Smooth muscle cell (in vitro differentiated cells): ENCODE results near the gene IWS1. TPM values are rescaled to one million over a fixed set of nuclear protein-coding genes. Genes with fewer than 3 reads are reported as not detected.

ENCODE experiments used
- DNase-seq: peaks from one replicate; lab custom pipeline; 2025; ENCODE audit not compliant: unreplicated experiment; lab: John Stamatoyannopoulos, UW
- H2AFZ ChIP-seq: fragments of 200-600 bp; sonication (generic); 2 replicates; pipeline ENCODE4 v1.6.0; 2016; ENCODE audit warnings: antibody characterized with exemption, low read depth, mild to moderate bottlenecking
- H3F3A ChIP-seq: fragments of 200-600 bp; sonication (generic); 2 replicates; pipeline ENCODE4 v1.6.0; 2017; ENCODE audit warnings: antibody characterized with exemption, low read depth
- H3K27ac ChIP-seq: fragments of 200-600 bp; sonication (generic); 2 replicates; pipeline ENCODE4 v1.5.1; 2016; ENCODE audit warnings: low read depth, mild to moderate bottlenecking
- H3K27me3 ChIP-seq: fragments of 200-600 bp; sonication (generic); 2 replicates; pipeline ENCODE4 v1.6.1; 2016; ENCODE audit warnings: low read depth, mild to moderate bottlenecking
- H3K36me3 ChIP-seq: fragments of 200-600 bp; sonication (generic); 2 replicates; pipeline ENCODE4 v1.5.1; 2016; ENCODE audit warnings: low read depth
- H3K4me1 ChIP-seq: fragments of 200-600 bp; sonication (generic); 2 replicates; pipeline ENCODE4 v1.5.1; 2016; ENCODE audit warnings: low read depth
- H3K4me2 ChIP-seq: fragments of 200-600 bp; sonication (generic); 2 replicates; pipeline ENCODE4 v1.6.0; 2016; ENCODE audit warnings: mild to moderate bottlenecking
- H3K4me3 ChIP-seq: fragments of 200-600 bp; sonication (generic); 2 replicates; pipeline ENCODE4 v1.5.1; 2016; ENCODE audit warnings: mild to moderate bottlenecking
- H3K79me2 ChIP-seq: fragments of 200-600 bp; sonication (generic); 2 replicates; pipeline ENCODE4 v1.6.0; 2016; ENCODE audit warnings: low read depth, mild to moderate bottlenecking
- H3K9ac ChIP-seq: fragments of 200-600 bp; sonication (generic); 2 replicates; pipeline ENCODE4 v1.6.0; 2016; ENCODE audit warnings: low read depth
- H3K9me3 ChIP-seq: fragments of 200-600 bp; sonication (generic); replicated peaks from 2 replicates; pipeline ENCODE4 v1.5.1; 2016; ENCODE audit warnings: low read depth
- H4K20me1 ChIP-seq: fragments of 200-600 bp; sonication (generic); 2 replicates; pipeline ENCODE4 v1.6.0; 2016; ENCODE audit warnings: low read depth
- CTCF ChIP-seq: fragments of 200-600 bp; sonication (generic); IDR thresholded peaks from 2 replicates; pipeline ENCODE4 v1.5.1; 2017; ENCODE audit warnings: borderline replicate concordance, mild to moderate bottlenecking, antibody characterized with exemption; ENCODE audit not compliant: insufficient read depth, poor library complexity, severe bottlenecking
- WGBS: methylation state at CpG from one replicate; pipeline ENCODE4 v1.1.7; 2016; ENCODE audit warnings: low lambda C conversion rate; 5-methylcytosine and 5-hydroxymethylcytosine counted together
- polyA plus RNA-seq: library from polyadenylated mRNA; unstranded; fragments of >200 nt; fragmentation: Nextera tagmentation; extraction: Ambion mirVana; gene quantifications from 2 replicates; pipeline ENCODE4 v1.2.1, GENCODE V29; 2016
- total RNA-seq: library from RNA; depleted of rRNA; stranded (reverse); fragments of >200 nt; gene quantifications from 2 replicates; pipeline ENCODE4 v1.2.3, GENCODE V29; 2014

IWS1 gene
- total and polyA plus RNA-seq, 2 experiments from 2014 or later, result 31.2 to 36.1 TPM

GRCh38 chr2:127439343-127439742 is 86.9 kb downstream of the IWS1 start:
- Histone ChIP-seq H3K27me3 (no peaks in the 10 kb centered on the region), H3K36me3 (no peaks in the 10 kb centered on the region), H3K9me3 (no peaks in the 10 kb centered on the region), H3K4me2 (no peak overlapping the region), H3K4me1 (peaks cover 10% of the 10 kb centered on the region), H3F3A (no peaks in the 10 kb centered on the region), H3K79me2 (no peaks in the 10 kb centered on the region), H3K27ac (no peak overlapping the region), H4K20me1 (no peaks in the 10 kb centered on the region), H3K4me3 (no peak overlapping the region), H3K9ac (no peak overlapping the region), H2AFZ (no peak overlapping the region)
- 77% methylated on average over 5 of the region's 5 CpGs for WGBS
- no peak for TF ChIP-seq CTCF
- no peak for DNase-seq

GRCh38 chr2:127437781-127438726 is 88.2 kb downstream of the IWS1 start:
- 84% methylated on average over 13 of the region's 13 CpGs for WGBS
- TF ChIP-seq CTCF, result no peak
- no peaks in the 10 kb centered on the region for H3F3A ChIP-seq
- no peak for DNase-seq
- H3K4me1 ChIP-seq, result peaks cover 10% of the 10 kb centered on the region
- H3K79me2 ChIP-seq, result no peaks in the 10 kb centered on the region
- no peak overlapping the region for H2AFZ ChIP-seq
- H3K9me3 ChIP-seq, result no peaks in the 10 kb centered on the region
- no peak overlapping the region for H3K27ac ChIP-seq
- H3K36me3 ChIP-seq, result no peaks in the 10 kb centered on the region
- H3K9ac ChIP-seq, result no peak overlapping the region
- no peaks in the 10 kb centered on the region for H4K20me1 ChIP-seq
- H3K4me3 ChIP-seq, result no peak overlapping the region
- H3K27me3 ChIP-seq, result no peaks in the 10 kb centered on the region
- no peak overlapping the region for H3K4me2 ChIP-seq

GRCh38 chr2:127437056-127437455 is 89.2 kb downstream of the IWS1 start:
- DNase-seq, result no peak
- no peaks in the 10 kb centered on the region for H3K9me3 ChIP-seq
- no peaks in the 10 kb centered on the region for H3K36me3 ChIP-seq
- no peak overlapping the region for H3K27ac ChIP-seq
- no peaks in the 10 kb centered on the region for H3K27me3 ChIP-seq
- H3K4me2 ChIP-seq, result no peak overlapping the region
- no peak overlapping the region for H3K4me3 ChIP-seq
- H3F3A ChIP-seq, result no peaks in the 10 kb centered on the region
- TF ChIP-seq CTCF, result no peak
- H3K4me1 ChIP-seq, result peaks cover 10% of the 10 kb centered on the region
- no peaks in the 10 kb centered on the region for H3K79me2 ChIP-seq
- 94% methylated on average over 9 of the region's 9 CpGs for WGBS
- no peak overlapping the region for H2AFZ ChIP-seq
- no peak overlapping the region for H3K9ac ChIP-seq
- H4K20me1 ChIP-seq, result no peaks in the 10 kb centered on the region

GRCh38 chr2:127434515-127434914 is 91.8 kb downstream of the IWS1 start:
- Histone ChIP-seq H3K9me3 (no peaks in the 10 kb centered on the region), H3K79me2 (no peaks in the 10 kb centered on the region), H2AFZ (no peak overlapping the region), H3K4me1 (peaks cover 10% of the 10 kb centered on the region), H4K20me1 (no peaks in the 10 kb centered on the region), H3K4me3 (no peak overlapping the region), H3K9ac (no peak overlapping the region), H3K27me3 (no peaks in the 10 kb centered on the region), H3K27ac (no peak overlapping the region), H3F3A (no peaks in the 10 kb centered on the region), H3K4me2 (no peak overlapping the region), H3K36me3 (no peaks in the 10 kb centered on the region)
- no peak for TF ChIP-seq CTCF
- WGBS, result 96% methylated on average over 6 of the region's 6 CpGs
- no peak for DNase-seq
